ENCODE measurements around the gene CAPN5.
"Not testable (repeated sequence)": the region's sequence is repeated elsewhere in the genome, so short reads cannot be mapped to it uniquely, and the experiment has no call there.

The CAPN5 gene

GRCh38 chr11:77066229-77067042, at the start of gene CAPN5:
Gene CAPN5 (plus strand): TSS chr11:77066971. CDS start chr11:77084887, 17,916 bp downstream.
- TF ChIP-seq CTCF (IDR thresholded peaks at IDR 0.05; ENCODE audit: extremely low read depth, missing control alignments) = peak; percentile 12
- peak; percentile 98 for DNase-seq (ENCODE audit: low spot score)

- DNase-seq (ENCODE audit: low spot score) = not testable (repeated sequence)
Observed at GRCh38 chr11:77018396-77018924, 48.3 kb upstream of the CAPN5 start.

- no peak for DNase-seq (ENCODE audit: low spot score)
- TF ChIP-seq CTCF (IDR thresholded peaks at IDR 0.05; ENCODE audit: extremely low read depth, missing control alignments) = no peak
Observed at GRCh38 chr11:77019976-77020595, 46.7 kb upstream of the CAPN5 start.

- no peak for DNase-seq (ENCODE audit: low spot score)
- no peak for TF ChIP-seq CTCF (IDR thresholded peaks at IDR 0.05; ENCODE audit: extremely low read depth, missing control alignments)
Observed at GRCh38 chr11:77020734-77021133, 46.0 kb upstream of the CAPN5 start.

GRCh38 chr11:77024745-77025144, 42.0 kb upstream of the CAPN5 start:
- no peak for TF ChIP-seq CTCF (IDR thresholded peaks at IDR 0.05; ENCODE audit: extremely low read depth, missing control alignments)
- no peak for DNase-seq (ENCODE audit: low spot score)

GRCh38 chr11:77026221-77026620, 40.5 kb upstream of the CAPN5 start:
- DNase-seq (ENCODE audit: low spot score) = no peak
- no peak for TF ChIP-seq CTCF (IDR thresholded peaks at IDR 0.05; ENCODE audit: extremely low read depth, missing control alignments)

GRCh38 chr11:77026743-77027142, 40.0 kb upstream of the CAPN5 start:
- DNase-seq (ENCODE audit: low spot score) = no peak
- TF ChIP-seq CTCF (IDR thresholded peaks at IDR 0.05; ENCODE audit: extremely low read depth, missing control alignments) = no peak
